ENCODE measurements around the gene CDH4. TPM values are rescaled to one million over a fixed set of nuclear protein-coding genes. Genes with fewer than 3 reads are reported as not detected.

CDH4 gene
- total and polyA plus RNA-seq, 2 of the 13 experiments (the other 11 are each of a cell fraction or from before 2014, with no cell fraction given) = not detected

- TF ChIP-seq NFAT5 (CRISPR knock-in tag; IDR thresholded peaks at IDR 0.05) (no peak), ARID2 (CRISPR knock-in tag; IDR thresholded peaks at IDR 0.05; ENCODE audit: borderline replicate concordance) (no peak), RNF2 (conservative IDR thresholded peaks at IDR 0.05; ENCODE audit: low read depth) (no peak), SP2 (CRISPR knock-in tag; IDR thresholded peaks at IDR 0.05) (no peak), ETV6 (CRISPR knock-in tag; conservative IDR thresholded peaks at IDR 0.05) (no peak), RBAK (CRISPR knock-in tag; IDR thresholded peaks at IDR 0.05) (no peak)
Observed at GRCh38 chr20:61487997-61488371, 235.9 kb downstream of the CDH4 start (continued).

- no TSS peak for BruUV-seq (replicated peaks)
- WGBS (ENCODE audit: low lambda C conversion rate) = 12% methylated on average over 5 of the region's 5 CpGs
- H3K4me2 ChIP-seq (ENCODE audit: low read depth, low read length) = no peak overlapping the region
- no peak for ATAC-seq
- CTCF ChIA-PET (ENCODE audit: low intra/inter-chr PET ratio, low total read pairs) = no interaction called here
- intact Hi-C loops (cut with micrococcal nuclease; ENCODE audit: unreplicated experiment) = no loop called here
- H3K4me1 ChIP-seq (ENCODE audit: insufficient read depth, low read length) = no peaks in the 10 kb centered on the region
- H3K36me3 ChIP-seq (replicated peaks in 1 of 2; ENCODE audit: control insufficient read depth in 1 of 2, insufficient read depth in 2 of 2, low read length in 2 of 2) = no peaks in the 10 kb centered on the region
- H3K9ac ChIP-seq (ENCODE audit: insufficient read depth, low read depth, low read length) = no peak overlapping the region
- no peak overlapping the region for H2AFZ ChIP-seq (ENCODE audit: low read length)
- no peak overlapping the region for H3K4me3 ChIP-seq (replicated peaks in 1 of 3; ENCODE audit: insufficient read depth in 1 of 3, low read depth in 2 of 3, low read length in 3 of 3)
- no peak overlapping the region for H3K27ac ChIP-seq (ENCODE audit: extremely low read length, insufficient read depth, low read length)
- no peaks in the 10 kb centered on the region for H4K20me1 ChIP-seq (ENCODE audit: insufficient read depth, low read length)
- FAIRE-seq = no peak
- H3K9me3 ChIP-seq (ENCODE audit: low read length) = no peaks in the 10 kb centered on the region
- DNase-seq (ENCODE audit: low spot score) = no peak
- POLR2A ChIA-PET = no interaction called here
- in situ Hi-C loops (cut with HindIII; ENCODE audit: extremely low pct_ligation_motif_present, low pct_unique_long_range_greater_than_20kb) = no loop called here
- peaks cover 0 to 2% of the 10 kb centered on the region in 2 experiments; a peak in 1 of 5 replicates for H3K27me3 ChIP-seq (ENCODE audit: control insufficient read depth in 1 of 2, insufficient read depth in 2 of 2, low read length in 2 of 2)
- H3K79me2 ChIP-seq (ENCODE audit: insufficient read depth, low read length) = no peaks in the 10 kb centered on the region
- no peak for TF ChIP-seq ZNF318 (CRISPR knock-in tag; IDR thresholded peaks at IDR 0.05)
Observed at GRCh38 chr20:61490721-61491120, 238.7 kb downstream of the CDH4 start.

Measured in HepG2 (cell line).